ENCODE results near the gene MORF4L1. TPM values are rescaled to one million over a fixed set of nuclear protein-coding genes. Genes with fewer than 3 reads are reported as not detected.

MORF4L1 gene
- total RNA-seq, 1 donor from 2014 or later, result 930 TPM

- no peak overlapping the region for H2AFZ ChIP-seq (replicated peaks)
- H3K27ac Mint-ChIP-seq, result no peak overlapping the region
These were observed 49.2 kb downstream of the MORF4L1 start for GRCh38 chr15:78921940-78922339.

DNA sequence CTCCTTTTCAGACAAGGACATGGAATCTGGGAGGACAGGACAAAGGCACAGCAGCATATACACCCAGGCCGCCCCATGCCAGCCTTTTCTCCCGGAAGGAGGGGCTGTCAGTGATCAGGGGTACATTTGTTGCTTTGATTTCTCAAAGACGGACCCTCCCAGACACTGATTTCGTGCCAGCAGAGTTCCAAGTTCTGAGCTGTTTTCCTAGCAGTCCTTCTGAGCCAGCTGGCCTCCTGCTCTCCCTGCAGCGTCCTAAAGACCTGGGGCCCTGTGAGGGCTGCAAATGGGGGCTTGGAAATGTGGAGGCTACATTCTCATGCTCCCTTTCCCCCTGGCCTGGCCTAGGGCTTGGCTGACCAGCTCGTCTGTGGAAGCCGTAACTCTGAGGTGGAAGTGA lies 49.8 kb downstream of the MORF4L1 start:
- H3K4me1 Mint-ChIP-seq, result no peaks in the 10 kb centered on the region
- H3F3A ChIP-seq (ENCODE audit: low read depth), result no peaks in the 10 kb centered on the region
- H3K27me3 Mint-ChIP-seq (ENCODE audit: insufficient read depth, low read depth), result peaks cover 2% of the 10 kb centered on the region
- TF ChIP-seq, protein P1, sequence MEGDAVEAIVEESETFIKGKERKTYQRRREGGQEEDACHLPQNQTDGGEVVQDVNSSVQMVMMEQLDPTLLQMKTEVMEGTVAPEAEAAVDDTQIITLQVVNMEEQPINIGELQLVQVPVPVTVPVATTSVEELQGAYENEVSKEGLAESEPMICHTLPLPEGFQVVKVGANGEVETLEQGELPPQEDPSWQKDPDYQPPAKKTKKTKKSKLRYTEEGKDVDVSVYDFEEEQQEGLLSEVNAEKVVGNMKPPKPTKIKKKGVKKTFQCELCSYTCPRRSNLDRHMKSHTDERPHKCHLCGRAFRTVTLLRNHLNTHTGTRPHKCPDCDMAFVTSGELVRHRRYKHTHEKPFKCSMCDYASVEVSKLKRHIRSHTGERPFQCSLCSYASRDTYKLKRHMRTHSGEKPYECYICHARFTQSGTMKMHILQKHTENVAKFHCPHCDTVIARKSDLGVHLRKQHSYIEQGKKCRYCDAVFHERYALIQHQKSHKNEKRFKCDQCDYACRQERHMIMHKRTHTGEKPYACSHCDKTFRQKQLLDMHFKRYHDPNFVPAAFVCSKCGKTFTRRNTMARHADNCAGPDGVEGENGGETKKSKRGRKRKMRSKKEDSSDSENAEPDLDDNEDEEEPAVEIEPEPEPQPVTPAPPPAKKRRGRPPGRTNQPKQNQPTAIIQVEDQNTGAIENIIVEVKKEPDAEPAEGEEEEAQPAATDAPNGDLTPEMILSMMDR (IDR thresholded peaks at IDR 0.05), result no peak
- TF ChIP-seq EZH2phosphoT487 (IDR thresholded peaks at IDR 0.05), result no peak
- no peaks in the 10 kb centered on the region for H3K36me3 ChIP-seq
- H3K79me2 ChIP-seq (ENCODE audit: low read depth), result no peaks in the 10 kb centered on the region
- no peak overlapping the region for H3K9ac ChIP-seq
- no peaks in the 10 kb centered on the region for H3K27me3 ChIP-seq
- no peak overlapping the region for H3K4me2 ChIP-seq
- H3K9me3 ChIP-seq (ENCODE audit: low read depth), result no peaks in the 10 kb centered on the region
- no peak overlapping the region for H3K4me3 Mint-ChIP-seq
- peaks cover 27% of the 10 kb centered on the region for H3K36me3 Mint-ChIP-seq
- H4K20me1 ChIP-seq (ENCODE audit: low read depth), result no peaks in the 10 kb centered on the region
- H2AFZ ChIP-seq (replicated peaks), result no peak overlapping the region
- no peaks in the 10 kb centered on the region for H3K4me1 ChIP-seq
- H3K4me3 ChIP-seq, result no peak overlapping the region
- no peak overlapping the region for H3K27ac ChIP-seq
- no peak overlapping the region for H3K27ac Mint-ChIP-seq
- H3K9me3 Mint-ChIP-seq, result no peaks in the 10 kb centered on the region
- DNase-seq (ENCODE audit: low spot score), result no peak

More at GRCh38 chr15:78921940-78922339, 49.2 kb downstream of the MORF4L1 start:
- no peaks in the 10 kb centered on the region for H3K9me3 ChIP-seq (ENCODE audit: low read depth)
- DNase-seq (ENCODE audit: low spot score), result no peak
- Mint-ChIP-seq H3K4me1 (no peaks in the 10 kb centered on the region), H3K36me3 (peaks cover 25% of the 10 kb centered on the region), H3K9me3 (no peaks in the 10 kb centered on the region), H3K27me3 (ENCODE audit: insufficient read depth, low read depth) (peaks cover 2% of the 10 kb centered on the region), H3K4me3 (no peak overlapping the region)
- H3K79me2 ChIP-seq (ENCODE audit: low read depth), result no peaks in the 10 kb centered on the region
- TF ChIP-seq EZH2phosphoT487 (IDR thresholded peaks at IDR 0.05) (no peak), EZH2 (IDR thresholded peaks at IDR 0.05) (no peak)
- H3K9ac ChIP-seq, result no peak overlapping the region
- no peak overlapping the region for H3K27ac ChIP-seq
- no peak overlapping the region for H3K4me3 ChIP-seq
- no peak overlapping the region for H3K4me2 ChIP-seq
- no peaks in the 10 kb centered on the region for H3K4me1 ChIP-seq
- no peaks in the 10 kb centered on the region for H3F3A ChIP-seq (ENCODE audit: low read depth)
- no peaks in the 10 kb centered on the region for H3K36me3 ChIP-seq
- no peaks in the 10 kb centered on the region for H3K27me3 ChIP-seq
- no peaks in the 10 kb centered on the region for H4K20me1 ChIP-seq (ENCODE audit: low read depth)

GRCh38 chr15:78923015-78923414 lies 50.3 kb downstream of the MORF4L1 start:
- no peaks in the 10 kb centered on the region for H3K9me3 Mint-ChIP-seq
- no peak overlapping the region for H3K4me2 ChIP-seq
- no peaks in the 10 kb centered on the region for H4K20me1 ChIP-seq (ENCODE audit: low read depth)
- TF ChIP-seq EZH2 (IDR thresholded peaks at IDR 0.05) (no peak), EZH2phosphoT487 (IDR thresholded peaks at IDR 0.05) (no peak)
- TF ChIP-seq, protein P1 (IDR thresholded peaks at IDR 0.05), result no peak
- H3K27ac Mint-ChIP-seq, result no peak overlapping the region
- H3K9ac ChIP-seq, result no peak overlapping the region
- no peaks in the 10 kb centered on the region for H3K27me3 ChIP-seq
- no peaks in the 10 kb centered on the region for H3F3A ChIP-seq (ENCODE audit: low read depth)
- H3K4me1 ChIP-seq, result no peaks in the 10 kb centered on the region
- DNase-seq (ENCODE audit: low spot score), result no peak
- H3K9me3 ChIP-seq (ENCODE audit: low read depth), result no peaks in the 10 kb centered on the region
- H2AFZ ChIP-seq (replicated peaks), result no peak overlapping the region
- H3K27ac ChIP-seq, result no peak overlapping the region
- no peak overlapping the region for H3K4me3 Mint-ChIP-seq
- H3K4me3 ChIP-seq, result no peak overlapping the region
- H3K36me3 Mint-ChIP-seq, result peaks cover 25% of the 10 kb centered on the region
- no peaks in the 10 kb centered on the region for H3K4me1 Mint-ChIP-seq
- no peaks in the 10 kb centered on the region for H3K79me2 ChIP-seq (ENCODE audit: low read depth)
- H3K27me3 Mint-ChIP-seq (ENCODE audit: insufficient read depth, low read depth), result peaks cover 2% of the 10 kb centered on the region
- H3K36me3 ChIP-seq, result no peaks in the 10 kb centered on the region

- Histone ChIP-seq H3F3A (ENCODE audit: low read depth) (no peaks in the 10 kb centered on the region), H3K4me1 (no peaks in the 10 kb centered on the region), H2AFZ (replicated peaks) (no peak overlapping the region), H3K9me3 (ENCODE audit: low read depth) (no peaks in the 10 kb centered on the region), H3K36me3 (no peaks in the 10 kb centered on the region), H3K4me2 (no peak overlapping the region), H3K27ac (no peak overlapping the region), H4K20me1 (ENCODE audit: low read depth) (no peaks in the 10 kb centered on the region), H3K4me3 (no peak overlapping the region), H3K27me3 (no peaks in the 10 kb centered on the region), H3K9ac (no peak overlapping the region), H3K79me2 (ENCODE audit: low read depth) (no peaks in the 10 kb centered on the region)
- no peak for DNase-seq (ENCODE audit: low spot score)
- Mint-ChIP-seq H3K27ac (peak overlapping the region; percentile 34), H3K4me1 (no peaks in the 10 kb centered on the region), H3K27me3 (ENCODE audit: insufficient read depth, low read depth) (peaks cover 4% of the 10 kb centered on the region), H3K36me3 (peaks cover 21% of the 10 kb centered on the region), H3K4me3 (no peak overlapping the region), H3K9me3 (no peaks in the 10 kb centered on the region)
- TF ChIP-seq EZH2 (IDR thresholded peaks at IDR 0.05) (no peak), EZH2phosphoT487 (IDR thresholded peaks at IDR 0.05) (no peak)
- TF ChIP-seq, protein P1 (IDR thresholded peaks at IDR 0.05), result no peak
These were observed 51.0 kb downstream of the MORF4L1 start for GRCh38 chr15:78923480-78924360.
